Subcutaneous abdominal adipose tissue (tissue), 5 donors: Measurements from ENCODE around the gene POU5F1.
"Not testable (repeated sequence)": the region's sequence is repeated elsewhere in the genome, so short reads cannot be mapped to it uniquely, and the experiment has no call there.

Experiments used
- H3K27ac ChIP-seq: one replicate; pipeline ENCODE4 v1.7.0; 2013; ENCODE audit warnings: low read depth, mild to moderate bottlenecking, inconsistent platforms, low read length, moderate library complexity
- H3K27me3 ChIP-seq, 5 donors: one replicate each; pipeline ENCODE4 v1.7.0; 2013; ENCODE audit warnings: low read length in 5 of 5, inconsistent platforms in 1 of 5; ENCODE audit not compliant: control insufficient read depth in 5 of 5, insufficient read depth in 4 of 5
- H3K36me3 ChIP-seq, 5 donors: one replicate each; pipeline ENCODE4 v1.7.0; 2013; ENCODE audit warnings: low read length in 5 of 5; ENCODE audit not compliant: control insufficient read depth in 5 of 5, insufficient read depth in 5 of 5
- H3K4me1 ChIP-seq, 5 donors: one replicate each; pipeline ENCODE4 v1.7.0; 2013; ENCODE audit warnings: low read length in 5 of 5, mild to moderate bottlenecking in 3 of 5, moderate library complexity in 1 of 5; ENCODE audit not compliant: control insufficient read depth in 5 of 5, insufficient read depth in 5 of 5
- H3K4me3 ChIP-seq, 5 donors: one replicate each; pipeline ENCODE4 v1.7.0; 2013; ENCODE audit warnings: low read length in 5 of 5, low read depth in 1 of 5
- H3K9ac ChIP-seq, 5 donors: one replicate each; pipeline ENCODE4 v1.7.0; 2013; ENCODE audit warnings: low read length in 5 of 5, mild to moderate bottlenecking in 4 of 5, moderate library complexity in 3 of 5
- H3K9me3 ChIP-seq, 5 donors: one replicate each; pipeline ENCODE4 v1.7.0; 2013; ENCODE audit warnings: low read length in 5 of 5; ENCODE audit not compliant: control insufficient read depth in 5 of 5
- donor health status: healthy.
- donor health status: healthy.
- donor health status: healthy.
- donor health status: healthy.
- donor health status: healthy.

The POU5F1 gene

GRCh38 chr6:31179042-31179386 is 8.5 kb upstream of the POU5F1 start:
- Histone ChIP-seq H3K27me3 (no peaks in the 10 kb centered on the region), H3K9me3 (no peaks in the 10 kb centered on the region), H3K4me3 (no peak overlapping the region), H3K36me3 (peaks cover 0 to 4% (median 2%) of the 10 kb centered on the region in 5 donors), H3K9ac (no peak overlapping the region), H3K27ac (no peak overlapping the region), H3K4me1 (peaks cover 0 to 10% (median 5%) of the 10 kb centered on the region in 5 donors)

GRCh38 chr6:31178143-31179041 is 7.9 kb upstream of the POU5F1 start:
- H3K9me3 ChIP-seq, result no peaks in the 10 kb centered on the region
- H3K4me1 ChIP-seq, result peaks cover 0 to 10% (median 5%) of the 10 kb centered on the region in 5 donors
- H3K4me3 ChIP-seq, result no peak overlapping the region
- H3K36me3 ChIP-seq, result peaks cover 0 to 4% (median 2%) of the 10 kb centered on the region in 5 donors
- H3K9ac ChIP-seq, result no peak overlapping the region
- H3K27ac ChIP-seq, result no peak overlapping the region
- H3K27me3 ChIP-seq, result no peaks in the 10 kb centered on the region

DNA sequence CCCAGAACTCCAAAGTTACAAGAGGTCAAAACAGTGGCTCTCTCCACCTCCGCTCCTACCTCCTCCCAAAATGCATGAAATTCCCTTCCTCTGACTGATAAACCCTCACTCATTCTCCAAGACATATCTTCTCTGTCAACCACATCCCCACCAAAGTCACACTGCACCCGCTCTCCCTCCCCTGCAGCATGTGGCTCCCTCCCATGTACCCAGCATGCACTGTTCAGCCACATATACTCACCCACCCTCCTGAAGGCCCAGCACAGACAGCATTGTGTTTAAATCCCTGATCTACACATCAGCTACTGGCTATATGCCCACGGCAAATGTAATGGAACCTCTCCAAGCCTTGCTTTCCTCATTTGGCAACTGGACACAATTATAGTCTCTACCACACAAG is 5.5 kb upstream of the POU5F1 start:
- H3K27ac ChIP-seq, result no peak overlapping the region
- H3K4me1 ChIP-seq, result peaks cover 0 to 10% (median 5%) of the 10 kb centered on the region in 5 donors
- H3K27me3 ChIP-seq, result peaks cover 0 to 3% (median 0%) of the 10 kb centered on the region in 5 donors
- no peak overlapping the region for H3K9ac ChIP-seq
- peaks cover 0 to 4% (median 2%) of the 10 kb centered on the region in 5 donors for H3K36me3 ChIP-seq
- no peak overlapping the region for H3K4me3 ChIP-seq
- H3K9me3 ChIP-seq, result no peaks in the 10 kb centered on the region

DNA sequence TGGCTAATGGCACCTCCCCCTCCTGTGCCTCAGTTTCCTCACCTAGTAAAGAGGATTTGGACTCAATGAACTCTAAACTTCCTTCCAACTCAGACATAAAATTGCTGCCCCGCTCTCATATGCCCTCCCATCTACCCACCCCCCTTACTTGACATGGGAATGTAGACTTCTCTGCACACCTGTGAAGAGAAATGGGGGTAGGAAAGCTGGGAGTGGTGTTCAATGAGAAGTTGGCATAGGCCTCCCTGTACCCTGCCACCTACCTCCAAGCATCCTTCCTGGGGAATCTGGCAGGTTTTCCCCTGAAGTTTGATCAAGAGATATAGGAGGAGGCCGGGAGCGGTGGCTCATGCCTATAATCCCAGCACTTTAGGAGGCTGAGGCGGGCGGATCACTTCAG is 3.9 kb upstream of the POU5F1 start:
- no peak overlapping the region for H3K27ac ChIP-seq
- H3K36me3 ChIP-seq, result peaks cover 0 to 4% (median 2%) of the 10 kb centered on the region in 5 donors
- no peak overlapping the region for H3K9ac ChIP-seq
- H3K9me3 ChIP-seq, result no peaks in the 10 kb centered on the region
- H3K4me1 ChIP-seq, result peaks cover 0 to 5% (median 0%) of the 10 kb centered on the region in 5 donors
- H3K4me3 ChIP-seq, result no peak overlapping the region
- peaks cover 0 to 3% (median 0%) of the 10 kb centered on the region in 5 donors for H3K27me3 ChIP-seq

DNA sequence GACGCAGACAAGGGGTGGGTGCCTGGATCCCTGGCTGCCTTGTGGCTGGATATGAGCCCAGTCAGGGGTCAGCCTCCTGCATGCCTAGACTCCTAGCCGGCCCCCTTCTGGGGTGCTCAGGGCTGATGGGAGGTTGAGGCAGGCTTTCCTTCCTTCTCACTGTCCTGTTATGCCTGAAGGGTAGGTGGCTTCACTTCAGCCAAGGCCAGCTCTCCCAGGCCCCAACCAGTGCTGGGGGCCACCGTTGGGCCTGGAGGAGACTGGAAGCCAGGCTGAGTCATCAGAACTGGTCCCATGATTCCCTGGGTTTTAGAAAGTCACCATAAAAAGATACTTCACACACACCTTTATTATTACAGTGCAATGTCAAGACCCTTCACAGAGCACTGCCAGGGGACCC is 2.9 kb upstream of the POU5F1 start:
- Histone ChIP-seq H3K4me3 (no peak overlapping the region), H3K9ac (no peak overlapping the region), H3K36me3 (peaks cover 0 to 4% (median 2%) of the 10 kb centered on the region in 5 donors), H3K4me1 (no peaks in the 10 kb centered on the region), H3K9me3 (no peaks in the 10 kb centered on the region), H3K27me3 (peaks cover 0 to 3% (median 0%) of the 10 kb centered on the region in 5 donors), H3K27ac (no peak overlapping the region)

DNA sequence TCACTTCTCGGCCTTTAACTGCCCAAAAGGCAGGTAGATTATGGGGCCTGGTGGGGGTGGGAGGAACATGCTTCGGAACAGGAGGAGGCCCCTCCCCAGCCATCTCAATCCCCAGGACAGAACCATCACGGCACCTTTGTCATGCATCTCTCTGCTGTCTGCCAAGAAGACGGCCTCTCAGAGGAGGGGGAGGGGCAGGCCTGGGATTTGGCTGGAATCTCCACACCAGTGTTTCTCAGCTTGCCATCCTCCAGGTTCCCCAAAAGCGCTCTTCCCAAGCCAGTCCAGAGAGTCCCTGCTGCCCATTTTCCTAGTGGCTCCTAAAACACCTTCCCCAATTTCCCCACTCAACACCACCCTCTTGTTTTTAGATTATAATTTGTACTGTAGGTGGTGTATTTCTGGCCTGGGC is 2.5 kb upstream of the POU5F1 start:
- peaks cover 0 to 3% (median 0%) of the 10 kb centered on the region in 5 donors for H3K27me3 ChIP-seq
- H3K9me3 ChIP-seq, result no peaks in the 10 kb centered on the region
- no peak overlapping the region for H3K9ac ChIP-seq
- H3K4me1 ChIP-seq, result no peaks in the 10 kb centered on the region
- no peak overlapping the region for H3K4me3 ChIP-seq
- no peak overlapping the region for H3K27ac ChIP-seq
- H3K36me3 ChIP-seq, result peaks cover 0 to 4% (median 2%) of the 10 kb centered on the region in 5 donors

- Histone ChIP-seq H3K9me3 (no peaks in the 10 kb centered on the region), H3K4me1 (no peaks in the 10 kb centered on the region)
Measured at GRCh38 chr6:31171931-31172905, 1.7 kb upstream of the POU5F1 start.

DNA sequence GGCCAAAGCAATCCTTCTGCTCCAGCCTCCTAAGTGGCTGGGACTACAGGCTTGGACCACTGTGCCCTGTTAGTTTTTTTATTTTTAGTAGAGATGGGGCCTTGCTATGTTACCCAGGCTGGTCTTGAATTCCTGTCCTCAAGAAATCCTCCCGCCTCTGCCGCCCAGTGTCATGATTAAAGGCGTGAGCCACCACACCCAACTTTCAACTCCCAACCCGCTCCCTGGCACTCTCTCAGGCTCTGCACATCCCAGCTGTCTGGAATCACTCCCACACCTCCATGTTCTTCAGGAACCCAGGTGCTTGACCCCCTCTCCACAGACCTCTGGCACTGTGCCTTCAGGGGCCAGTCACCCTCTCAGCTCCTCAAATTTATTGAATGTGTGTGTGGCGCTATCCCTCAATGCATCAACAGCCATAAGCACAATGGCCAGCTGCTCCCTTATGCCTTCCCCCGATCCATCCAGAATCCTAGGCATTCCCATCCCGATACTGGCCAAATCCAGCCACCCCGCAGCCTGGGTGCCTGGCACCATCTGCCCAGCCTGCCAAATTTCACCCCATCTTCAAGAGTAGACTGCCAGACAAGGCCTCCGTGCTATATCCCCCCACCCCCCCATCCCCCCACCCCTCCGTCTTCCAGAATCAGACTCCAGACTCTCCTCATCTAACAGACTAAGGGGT is 647 bp upstream of the POU5F1 start:
- H3K4me3 ChIP-seq, result no peak overlapping the region
- H3K4me1 ChIP-seq, result no peaks in the 10 kb centered on the region
- no peak overlapping the region for H3K9ac ChIP-seq
- H3K27ac ChIP-seq, result no peak overlapping the region
- peaks cover 0 to 3% (median 0%) of the 10 kb centered on the region in 5 donors for H3K27me3 ChIP-seq
- H3K36me3 ChIP-seq, result peaks cover 0 to 3% (median 0%) of the 10 kb centered on the region in 5 donors
- H3K9me3 ChIP-seq, result no peaks in the 10 kb centered on the region

More at GRCh38 chr6:31171931-31172905, 1.7 kb upstream of the POU5F1 start:
- Histone ChIP-seq H3K9ac (no peak overlapping the region), H3K27me3 (peaks cover 0 to 3% (median 0%) of the 10 kb centered on the region in 5 donors), H3K4me3 (no peak overlapping the region), H3K36me3 (peaks cover 0 to 3% (median under 1%) of the 10 kb centered on the region in 5 donors), H3K27ac (no peak overlapping the region)

DNA sequence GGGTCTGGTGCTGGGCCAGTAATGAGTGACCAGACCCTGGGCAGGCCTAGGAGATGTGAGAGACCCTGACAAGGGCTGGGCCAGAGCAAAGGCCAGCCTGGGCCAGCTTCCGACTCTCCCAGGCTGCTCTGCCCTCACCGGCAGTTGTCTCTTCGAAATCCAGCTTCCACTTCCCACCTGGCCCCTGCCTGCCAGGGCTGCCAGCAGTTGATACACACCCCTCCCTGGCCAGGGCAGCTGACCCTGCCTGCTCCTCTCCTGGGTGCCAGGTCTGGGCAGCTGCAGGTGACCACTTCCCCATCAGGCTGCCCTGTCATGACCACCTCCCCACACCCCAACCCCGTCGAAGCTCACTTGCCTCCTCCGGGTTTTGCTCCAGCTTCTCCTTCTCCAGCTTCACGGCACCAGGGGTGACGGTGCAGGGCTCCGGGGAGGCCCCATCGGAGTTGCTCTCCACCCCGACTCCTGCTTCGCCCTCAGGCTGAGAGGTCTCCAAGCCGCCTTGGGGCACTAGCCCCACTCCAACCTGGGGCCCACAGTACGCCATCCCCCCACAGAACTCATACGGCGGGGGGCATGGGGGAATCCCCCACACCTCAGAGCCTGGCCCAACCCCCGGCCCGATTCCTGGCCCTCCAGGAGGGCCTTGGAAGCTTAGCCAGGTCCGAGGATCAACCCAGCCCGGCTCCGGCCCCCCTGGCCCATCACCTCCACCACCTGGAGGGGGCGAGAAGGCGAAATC is 453 bp downstream of the POU5F1 start:
- H3K27ac ChIP-seq, H3K27me3 ChIP-seq, H3K9me3 ChIP-seq, H3K4me3 ChIP-seq, H3K36me3 ChIP-seq, H3K4me1 ChIP-seq, H3K9ac ChIP-seq: not testable (repeated sequence)
